HG03060 (cell line): ENCODE measurements around the gene ADAM22.
A peak's percentile ranks its signal among the peaks of the same experiment; 100 is the strongest.

ENCODE experiments used
- ATAC-seq: cut with Tn5 transposase; IDR thresholded peaks from one replicate; pipeline ENCODE4 v1.9.1; 2021; ENCODE audit warnings: low read depth, moderate number of reproducible peaks; ENCODE audit not compliant: unreplicated experiment

ADAM22 gene

DNA sequence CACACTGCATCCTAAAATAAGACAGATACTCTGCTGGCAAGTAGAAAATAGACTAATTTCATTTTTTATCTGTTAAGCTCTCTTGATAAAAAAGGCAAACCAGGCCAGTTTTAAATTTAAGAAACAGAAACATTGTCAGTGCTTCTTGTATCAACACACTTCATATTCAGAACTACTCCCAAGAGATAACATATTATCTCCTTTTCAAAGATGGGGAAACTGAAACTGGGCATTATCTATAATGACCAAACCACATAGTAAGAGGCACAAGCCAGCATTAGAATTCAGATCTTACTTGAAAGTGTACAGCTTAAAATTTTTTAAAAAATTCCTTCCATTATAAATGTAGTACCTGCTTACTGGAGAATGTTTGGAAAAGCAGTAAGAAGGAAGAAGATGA, 271.1 kb downstream of the ADAM22 start:
- no peak for ATAC-seq

DNA sequence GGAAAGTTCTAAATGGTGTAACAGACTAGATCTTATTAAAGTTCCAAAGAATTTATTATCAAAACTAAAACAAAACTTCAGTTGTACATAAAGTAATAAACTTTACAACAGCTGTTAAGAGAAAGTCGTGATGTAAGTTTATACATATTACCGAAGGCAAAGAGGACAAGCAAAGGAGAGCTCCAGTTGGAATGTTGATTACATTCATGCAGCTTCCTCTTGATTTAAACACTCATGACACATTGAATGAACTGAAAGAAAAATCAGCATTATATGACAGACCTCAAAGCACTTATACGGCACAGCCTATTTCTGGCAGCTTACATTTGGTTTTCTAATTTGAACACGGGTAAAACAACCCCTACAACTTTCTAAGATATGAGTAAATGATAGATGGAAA, 272.2 kb downstream of the ADAM22 start:
- no peak for ATAC-seq

DNA sequence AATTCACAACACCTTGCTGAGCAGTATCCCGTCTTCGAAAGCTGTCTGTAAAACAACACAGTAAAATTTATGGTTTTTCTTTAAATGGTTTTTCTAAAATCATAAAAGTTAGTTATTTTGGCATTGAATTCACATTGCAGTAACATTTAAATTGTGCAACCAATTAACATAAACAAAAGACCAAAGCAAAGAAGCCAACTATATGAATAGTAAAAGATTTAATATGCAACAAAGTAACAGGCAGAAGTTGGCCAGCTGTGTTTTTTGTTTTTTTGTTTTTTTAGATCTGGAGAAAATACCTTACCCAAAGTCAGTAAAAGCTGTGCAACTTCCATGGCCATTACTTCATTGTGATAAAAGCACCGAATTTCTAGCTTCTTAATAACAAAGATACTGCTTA, 274.5 kb downstream of the ADAM22 start:
- no peak for ATAC-seq

DNA sequence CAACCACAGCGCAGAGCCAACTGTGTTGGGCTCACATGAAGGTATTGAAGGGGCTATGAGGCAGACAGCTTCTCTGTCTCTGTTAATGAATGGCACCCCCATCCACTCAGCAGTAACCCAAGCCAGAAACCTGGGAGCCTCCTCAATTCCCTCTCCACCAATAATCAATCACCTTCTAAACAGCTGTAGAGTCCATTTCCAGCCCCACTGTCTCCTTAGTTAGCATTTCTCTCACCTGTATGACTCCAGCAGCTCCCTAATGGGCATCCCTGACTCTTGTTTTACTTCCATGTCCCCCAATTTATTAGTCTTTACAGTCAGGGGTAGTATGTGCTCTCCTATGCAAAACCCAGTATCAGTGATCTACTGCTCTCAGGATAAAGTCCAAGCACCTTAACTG, 278.9 kb downstream of the ADAM22 start:
- no peak for ATAC-seq

DNA sequence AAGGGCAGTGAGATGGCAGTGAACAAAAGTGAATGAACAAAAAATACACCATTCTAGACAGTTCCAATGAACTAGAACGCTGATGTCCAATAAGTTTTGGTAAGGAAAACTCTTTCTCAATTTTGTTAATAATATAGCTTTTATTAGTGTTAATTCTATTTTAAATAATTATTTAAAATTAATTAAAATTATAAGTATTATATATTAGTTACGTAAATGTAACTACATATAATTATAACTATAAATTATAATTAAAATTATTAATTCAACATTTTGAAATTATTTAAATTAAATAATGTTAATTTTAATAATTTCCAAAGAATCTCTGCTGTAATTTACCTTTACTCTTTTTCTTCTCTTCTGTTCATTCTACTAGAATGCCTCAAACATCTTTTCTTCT, 280.4 kb downstream of the ADAM22 start:
- ATAC-seq = no peak

DNA sequence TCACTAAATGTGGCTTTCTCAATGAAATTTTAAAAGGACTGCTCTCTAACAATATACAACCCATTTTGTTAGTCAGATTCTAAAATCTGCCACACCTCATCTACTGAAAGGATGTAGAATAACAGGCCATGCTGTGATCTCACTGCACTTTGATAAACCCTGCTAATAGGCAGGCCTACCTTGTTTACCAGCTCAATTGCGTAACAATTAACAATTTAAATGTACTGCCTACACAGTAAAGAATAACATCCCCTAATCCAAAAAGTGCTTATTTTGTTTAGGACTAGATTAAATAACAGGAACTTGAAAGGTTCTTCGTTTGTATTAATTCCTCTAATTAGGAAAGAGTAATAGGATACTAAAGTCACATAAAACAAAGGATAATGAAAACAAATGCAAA, 281.2 kb downstream of the ADAM22 start:
- ATAC-seq = no peak

DNA sequence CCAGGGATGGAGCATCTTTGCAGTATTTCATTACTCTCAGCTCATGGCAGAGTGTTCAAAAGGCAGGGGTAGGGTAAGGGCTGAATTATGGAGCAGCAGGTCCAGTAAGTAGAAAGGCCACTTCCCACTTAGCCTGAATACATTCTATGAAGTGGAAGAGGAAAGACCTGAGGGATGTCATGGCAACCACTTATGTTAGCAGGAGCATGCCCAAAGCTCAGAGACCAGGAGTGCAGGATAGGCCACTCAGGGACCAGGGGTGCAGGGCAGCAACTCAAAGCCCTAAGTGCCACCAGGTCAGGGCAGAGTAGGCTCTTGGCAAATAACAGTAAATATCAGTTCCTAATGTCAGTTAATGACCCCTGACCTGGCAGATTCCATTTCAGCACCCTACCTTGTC, 282.2 kb downstream of the ADAM22 start:
- no peak for ATAC-seq

DNA sequence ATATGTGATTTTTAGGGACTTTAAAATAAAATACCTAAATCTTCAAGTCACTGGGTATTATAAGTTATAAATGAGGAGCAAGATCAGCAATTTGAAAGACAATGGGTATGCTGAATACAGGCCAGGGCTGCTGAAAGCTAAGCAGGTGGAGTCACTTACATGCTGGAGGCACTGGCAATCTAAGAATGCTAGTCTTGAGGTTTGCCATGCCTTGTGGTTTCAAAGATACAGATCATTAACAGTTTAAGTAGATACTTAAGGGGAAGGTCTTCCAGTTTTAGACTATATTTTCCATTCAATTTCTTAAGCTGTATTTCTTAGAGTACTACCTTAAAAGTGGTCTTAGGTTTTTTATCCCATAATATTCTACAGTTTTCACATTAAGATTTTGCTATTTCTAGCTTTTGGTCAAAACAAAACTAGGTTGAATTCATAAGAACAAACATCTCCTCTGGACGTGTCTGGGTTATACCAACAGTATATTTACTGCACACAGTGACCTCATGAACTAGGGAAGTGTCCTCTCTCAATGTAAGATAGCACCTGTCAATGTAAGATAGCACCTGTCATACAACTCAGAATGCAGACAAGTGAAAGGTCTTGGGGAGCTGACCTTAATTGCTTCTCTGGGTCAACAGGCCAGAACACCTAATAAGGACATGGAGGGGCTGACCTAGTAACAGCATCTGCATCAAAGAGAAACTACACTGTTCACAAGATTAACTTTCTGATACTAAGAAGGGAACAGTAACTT, 283.8 kb downstream of the ADAM22 start:
- peak; percentile 82 for ATAC-seq

DNA sequence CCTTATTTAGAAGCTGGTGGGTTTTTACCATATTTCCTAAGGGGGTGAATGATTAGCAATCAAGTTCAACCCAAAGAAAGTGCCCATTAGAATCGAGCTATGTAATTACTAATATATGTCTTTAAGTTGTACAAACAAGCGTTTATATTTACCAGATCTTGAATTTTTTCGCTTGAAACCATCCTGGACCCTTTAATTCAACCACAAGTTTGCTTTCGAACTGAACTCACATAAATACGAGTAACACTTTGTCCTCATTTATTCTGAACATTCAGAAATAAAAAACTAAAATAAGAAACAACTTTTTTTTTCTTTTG, 284.3 kb downstream of the ADAM22 start:
- no peak for ATAC-seq

DNA sequence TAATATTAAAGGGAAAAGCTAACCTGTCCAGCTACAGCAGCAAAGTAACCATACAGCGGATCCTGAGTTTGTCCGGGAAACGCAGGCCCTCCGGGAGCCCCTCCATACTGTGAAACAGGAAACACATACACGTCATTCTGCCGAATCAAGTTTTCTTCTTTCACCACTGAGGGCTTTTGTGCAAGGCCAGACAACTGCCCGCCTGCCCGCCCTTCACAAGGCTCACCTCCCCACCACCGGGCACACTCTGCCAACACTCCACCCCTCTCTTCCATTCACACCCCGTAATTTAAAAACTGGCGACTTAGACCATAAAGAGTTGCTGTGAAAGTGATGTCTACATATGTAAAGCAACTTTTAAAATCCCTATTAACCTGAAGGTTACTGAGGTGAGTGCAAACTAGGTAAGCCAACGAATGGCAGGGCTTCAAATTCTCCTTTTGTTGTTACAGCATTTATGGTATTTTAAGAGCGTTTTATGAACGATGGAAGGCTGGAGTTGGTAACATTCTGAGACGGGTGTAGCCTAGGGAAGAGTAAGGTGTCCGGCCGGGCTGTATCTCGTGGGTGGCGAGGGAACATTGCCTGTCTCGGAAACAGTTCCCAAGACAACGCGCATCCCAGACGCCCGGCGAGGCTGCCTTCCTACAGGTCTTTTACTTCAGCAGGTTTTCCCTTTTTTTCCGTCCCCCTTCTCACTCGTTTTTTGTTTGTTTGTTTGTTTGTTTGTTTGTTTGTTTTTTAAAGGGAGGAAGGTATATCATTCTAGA, 285.0 kb downstream of the ADAM22 start:
- no peak for ATAC-seq

DNA sequence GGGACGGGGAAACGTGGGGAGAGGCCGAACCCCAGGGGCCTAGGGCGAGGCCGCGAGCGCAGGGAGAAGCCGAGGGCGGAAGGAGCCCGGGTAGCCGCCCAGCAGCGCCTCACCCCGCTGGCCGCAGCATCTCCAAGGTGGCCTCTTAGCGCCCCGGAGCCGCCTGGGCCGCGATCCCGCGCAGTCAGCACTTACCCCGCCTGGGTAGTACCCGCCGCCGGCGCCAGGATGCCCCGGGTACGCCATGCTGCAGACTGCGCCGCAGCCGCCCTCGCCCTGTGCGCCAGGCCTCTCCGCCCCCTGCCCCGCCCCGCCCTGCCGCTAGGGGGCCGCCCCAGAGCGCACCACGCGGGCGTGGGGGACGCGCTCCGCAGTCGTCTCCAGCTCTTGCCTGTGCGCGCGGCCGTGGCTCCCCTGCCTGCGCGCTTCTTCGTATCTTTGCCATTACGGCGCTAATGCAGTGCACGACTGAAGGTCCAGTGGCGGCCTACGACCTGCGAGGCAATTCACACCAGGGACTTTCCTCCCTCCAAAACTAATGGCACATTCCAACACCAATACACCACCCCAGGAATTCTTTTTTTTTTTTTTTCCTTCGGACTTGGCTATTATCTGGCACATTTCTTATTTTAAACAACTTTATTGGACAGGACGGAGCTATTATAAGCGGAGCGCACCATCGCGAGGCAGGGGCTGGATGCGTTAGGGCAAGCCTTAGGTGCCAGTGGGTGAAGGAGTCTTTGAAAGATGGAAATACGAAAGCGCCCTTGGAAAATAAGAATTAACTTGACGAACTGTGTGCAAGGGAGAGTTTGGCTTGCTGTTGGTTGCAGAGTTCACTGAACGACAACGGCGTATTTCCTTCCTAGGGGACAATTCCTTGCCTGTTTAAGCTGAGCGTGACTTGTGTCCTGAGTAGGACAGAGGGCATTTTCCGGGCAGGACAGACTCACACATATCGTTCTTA, 286.0 kb downstream of the ADAM22 start, which contains the start of gene SRI:
Gene SRI (minus strand): TSS at position 258 of the 967 bp plus-strand sequence. CDS start 12 bp downstream, at position 246.
- ATAC-seq = peak; percentile 25

DNA sequence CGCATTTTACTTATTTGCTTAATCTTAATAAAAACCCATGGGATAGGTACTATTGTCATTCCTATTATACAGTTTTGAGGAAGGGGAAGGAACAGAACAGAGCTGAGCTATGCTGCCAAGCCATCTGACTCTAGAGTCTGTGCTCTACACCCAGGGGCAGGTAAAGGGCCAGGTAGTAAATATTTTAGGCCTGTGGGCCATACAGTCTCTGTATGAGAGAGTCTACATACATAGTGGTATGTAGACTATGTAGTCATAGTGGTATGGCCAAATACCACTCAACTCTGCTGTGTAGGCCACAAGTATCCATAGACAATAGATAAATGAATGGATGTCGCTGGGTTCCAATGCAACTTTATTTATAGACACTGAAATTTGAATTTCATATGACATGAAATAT, 289.2 kb downstream of the ADAM22 start:
- ATAC-seq = no peak

DNA sequence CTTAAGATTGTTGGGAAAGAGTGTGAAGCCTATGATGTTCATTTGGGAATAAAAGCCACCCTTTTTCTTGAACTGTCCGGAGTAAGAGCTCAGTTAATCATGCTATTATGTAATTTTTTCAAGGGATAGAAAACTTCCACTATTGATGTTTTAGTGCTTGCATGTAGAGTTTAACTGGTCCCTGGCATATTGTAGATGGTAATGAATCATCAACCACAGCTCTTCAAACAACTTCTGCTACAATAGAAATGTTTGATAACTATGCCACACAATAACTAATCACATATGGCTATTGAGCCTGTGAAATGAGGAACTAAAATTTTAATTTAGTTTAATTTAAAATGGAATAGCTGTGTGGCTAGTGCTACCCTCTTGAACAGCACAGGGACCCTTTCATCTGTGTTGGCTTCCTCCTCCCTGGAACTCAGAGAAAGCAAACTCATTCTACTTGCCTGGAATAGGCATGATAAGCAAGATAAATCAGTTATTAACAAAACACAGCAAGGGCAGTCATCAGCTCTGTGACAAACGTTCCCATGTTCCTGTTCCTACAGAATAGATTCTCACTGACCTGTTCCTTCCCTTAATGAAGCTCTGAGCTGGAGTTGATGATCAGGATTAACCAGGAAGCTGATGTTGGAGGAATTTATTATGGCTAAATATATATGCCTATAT, 290.7 kb downstream of the ADAM22 start:
- no peak for ATAC-seq

DNA sequence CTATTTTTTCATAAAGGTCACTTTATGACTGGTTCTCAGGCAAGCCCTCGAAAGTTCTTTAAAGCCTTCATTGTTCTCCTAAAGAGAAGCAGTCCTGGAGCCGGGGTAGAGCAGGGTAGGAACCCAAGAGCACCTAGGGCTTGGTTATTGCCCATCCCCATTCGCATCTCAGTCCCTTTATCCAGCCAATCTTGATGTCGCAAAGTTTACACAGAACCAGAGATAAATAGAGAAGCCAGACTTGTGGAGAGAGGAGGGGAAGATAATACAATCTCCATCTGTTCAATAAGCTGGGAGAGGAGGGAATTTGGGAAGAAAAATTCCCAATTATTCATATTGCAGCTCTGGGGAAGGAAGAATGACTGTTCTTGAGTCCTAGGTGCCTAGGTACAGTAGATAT, 292.1 kb downstream of the ADAM22 start:
- no peak for ATAC-seq

DNA sequence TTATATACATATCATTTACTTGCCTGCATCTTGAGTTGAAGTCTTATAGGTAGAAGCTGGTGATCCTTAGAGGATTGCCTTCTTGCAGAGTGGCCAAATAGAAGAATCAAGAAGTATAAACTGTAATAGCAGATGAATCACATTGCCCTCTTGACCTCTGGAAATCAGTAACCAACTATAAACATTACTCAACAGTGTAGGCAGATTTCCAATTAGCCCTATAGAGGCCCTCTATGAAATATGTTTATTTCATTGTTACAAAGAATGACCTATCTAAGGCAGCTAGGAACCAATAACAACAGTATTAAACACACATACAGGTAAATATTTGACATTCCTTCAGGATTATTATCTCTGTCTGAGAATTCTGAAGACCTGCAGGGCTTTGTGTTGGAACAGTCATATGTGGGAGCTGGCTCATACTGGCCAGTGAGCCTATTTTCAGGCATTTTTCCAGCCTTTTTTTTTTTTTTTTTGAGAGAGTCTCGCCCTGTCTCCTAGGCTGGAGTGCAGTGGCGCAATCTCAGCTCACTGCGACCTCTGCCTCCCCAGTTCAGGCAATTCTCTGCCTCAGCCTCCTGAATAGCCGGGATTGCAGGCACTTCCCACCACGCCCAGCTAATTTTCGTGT, 292.9 kb downstream of the ADAM22 start:
- ATAC-seq = no peak

DNA sequence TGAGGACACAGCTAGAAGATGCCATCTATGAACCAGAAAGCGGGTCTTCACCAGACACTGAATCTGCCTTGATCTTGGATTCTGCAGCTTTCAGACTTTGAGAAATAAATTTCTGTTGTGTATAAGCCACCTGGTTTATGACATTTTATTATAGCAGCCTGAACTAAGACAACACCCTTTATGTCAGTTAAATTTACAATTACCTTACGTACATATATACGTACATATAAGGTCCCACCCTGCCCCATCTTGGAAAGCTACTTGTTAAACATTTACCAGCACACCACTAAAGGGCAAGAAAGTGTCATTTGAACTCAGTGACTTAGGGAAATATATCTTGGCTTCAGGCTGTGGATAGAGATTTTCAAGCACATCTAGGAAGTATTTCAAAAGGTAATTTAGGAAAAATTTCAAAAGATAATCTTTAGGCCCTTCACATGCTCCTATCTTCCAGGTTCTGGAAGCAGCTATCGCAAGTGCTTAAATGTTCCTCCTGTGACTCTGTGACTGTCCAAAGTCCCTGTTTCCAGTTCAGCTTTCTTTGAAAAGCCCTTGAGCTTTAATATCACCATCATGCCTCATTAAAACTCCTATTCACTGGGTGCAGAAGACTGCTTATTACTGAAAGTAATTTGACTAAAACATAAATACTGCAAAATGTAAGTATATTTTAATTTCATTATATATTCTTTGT, 295.4 kb downstream of the ADAM22 start:
- ATAC-seq = no peak

DNA sequence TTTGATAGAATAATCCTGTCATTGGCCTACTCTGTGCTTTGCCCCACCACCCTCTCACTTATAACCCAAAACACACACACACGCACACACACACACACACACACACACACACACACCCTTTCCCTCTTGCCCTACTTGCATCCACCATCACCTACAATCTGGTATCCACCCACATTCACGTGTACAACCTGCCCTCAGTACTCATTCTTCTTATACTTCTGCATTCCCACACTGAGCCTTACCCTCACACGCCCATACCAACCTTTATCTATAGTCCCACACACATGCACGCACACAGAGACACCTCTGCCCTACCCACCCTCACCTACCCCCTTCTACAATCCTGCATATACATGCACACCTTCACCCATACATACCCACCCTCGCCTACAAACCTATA, 296.6 kb downstream of the ADAM22 start:
- ATAC-seq = no peak

DNA sequence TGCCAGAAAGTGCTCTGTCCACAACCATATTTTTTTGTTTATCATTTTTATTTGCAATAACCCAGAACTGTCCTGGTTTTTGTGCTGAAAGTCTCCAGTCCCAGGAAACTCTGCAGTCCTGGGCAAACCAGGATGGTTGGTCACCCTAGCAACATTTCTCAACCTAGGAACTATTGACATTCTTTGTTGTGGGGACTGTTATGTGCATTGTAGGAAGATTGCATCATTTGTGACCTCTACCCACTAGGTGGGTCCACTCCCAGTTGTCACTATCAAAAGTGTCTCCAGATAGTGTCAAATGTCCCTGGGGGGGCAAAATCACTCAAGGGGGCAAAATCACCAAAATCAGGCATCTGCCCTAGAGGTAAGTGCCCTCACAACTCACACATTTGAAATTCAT, 299.8 kb downstream of the ADAM22 start:
- ATAC-seq = no peak

DNA sequence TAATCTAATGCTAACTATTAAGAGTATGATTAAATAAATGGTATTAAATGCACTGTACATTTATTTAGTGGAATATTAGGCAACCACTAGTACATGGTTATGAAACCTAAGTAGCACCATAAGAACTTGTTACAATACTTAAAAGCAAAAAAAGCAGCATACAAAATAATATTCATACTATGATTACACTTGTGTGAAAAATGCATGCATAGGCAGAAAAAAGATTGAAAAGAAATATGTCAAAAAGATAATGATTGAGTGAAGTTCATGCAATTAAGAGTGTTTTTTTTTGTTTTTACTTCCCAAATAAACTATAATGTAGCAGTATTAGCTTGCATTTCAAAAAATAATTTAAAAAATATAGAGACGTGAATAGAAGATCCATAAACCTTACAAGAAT, 305.8 kb downstream of the ADAM22 start:
- ATAC-seq = no peak
